T-helper 1 cell (primary cell): ENCODE measurements around the gene MAP4K2.

ENCODE experiments used
- DNase-seq, 5 donors: peaks; one replicate each; pipeline ENCODE4 v3.0.0-alpha.2; 2012 to 2020

MAP4K2 gene

DNA sequence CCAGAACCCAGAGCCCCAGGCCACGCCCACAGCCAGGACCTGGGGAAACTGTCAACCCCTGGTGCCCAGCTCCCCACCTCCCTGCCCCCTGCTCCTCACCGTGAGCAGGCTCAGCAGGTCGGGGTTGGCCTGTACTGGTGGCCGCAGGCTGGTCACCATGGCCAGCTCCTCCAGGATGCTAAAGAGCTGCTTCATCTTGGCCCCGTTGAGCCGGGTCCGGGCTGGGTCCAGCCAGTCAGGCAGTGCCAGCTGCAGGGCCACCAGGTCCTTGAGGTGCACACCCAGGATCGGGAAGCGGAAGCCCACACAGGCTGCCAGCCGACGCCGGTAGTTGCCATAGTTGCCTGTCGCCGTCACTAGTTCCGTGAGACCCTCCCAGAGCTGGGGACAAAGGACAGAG lies 66.4 kb downstream of the MAP4K2 start:
- DNase-seq = no peak

DNA sequence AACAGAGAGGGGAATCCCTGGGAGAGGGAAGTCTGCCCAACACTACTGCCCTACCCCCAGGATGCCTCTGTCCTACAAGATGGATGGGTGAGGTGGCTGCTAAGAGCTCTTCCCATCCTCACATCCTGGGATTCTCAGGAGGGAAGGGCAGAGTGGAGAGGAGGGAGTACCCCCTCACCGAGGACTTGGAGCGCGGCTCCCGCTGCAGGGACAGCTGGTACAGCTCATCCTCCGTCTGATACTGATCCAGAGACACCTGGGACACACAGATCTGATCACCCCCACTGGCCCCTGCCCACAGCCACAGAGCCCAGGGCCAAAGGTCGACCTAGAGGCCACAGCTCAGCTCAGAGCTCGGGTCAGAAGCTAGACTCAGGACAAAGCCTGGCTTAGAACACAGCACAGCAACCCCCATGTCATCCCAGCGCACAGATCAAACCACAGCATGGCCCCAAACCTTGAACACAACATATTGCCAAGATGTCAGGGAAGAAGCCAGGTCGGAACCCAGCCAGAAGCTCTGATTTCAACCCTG lies 67.2 kb downstream of the MAP4K2 start:
- no peak for DNase-seq
